NCI-H748 (cell line): ENCODE data around the gene DGKI.

Experiments
- DNase-seq: peaks from one replicate; lab custom pipeline; 2025; ENCODE audit not compliant: unreplicated experiment; lab: John Stamatoyannopoulos, UW

DGKI gene

DNA sequence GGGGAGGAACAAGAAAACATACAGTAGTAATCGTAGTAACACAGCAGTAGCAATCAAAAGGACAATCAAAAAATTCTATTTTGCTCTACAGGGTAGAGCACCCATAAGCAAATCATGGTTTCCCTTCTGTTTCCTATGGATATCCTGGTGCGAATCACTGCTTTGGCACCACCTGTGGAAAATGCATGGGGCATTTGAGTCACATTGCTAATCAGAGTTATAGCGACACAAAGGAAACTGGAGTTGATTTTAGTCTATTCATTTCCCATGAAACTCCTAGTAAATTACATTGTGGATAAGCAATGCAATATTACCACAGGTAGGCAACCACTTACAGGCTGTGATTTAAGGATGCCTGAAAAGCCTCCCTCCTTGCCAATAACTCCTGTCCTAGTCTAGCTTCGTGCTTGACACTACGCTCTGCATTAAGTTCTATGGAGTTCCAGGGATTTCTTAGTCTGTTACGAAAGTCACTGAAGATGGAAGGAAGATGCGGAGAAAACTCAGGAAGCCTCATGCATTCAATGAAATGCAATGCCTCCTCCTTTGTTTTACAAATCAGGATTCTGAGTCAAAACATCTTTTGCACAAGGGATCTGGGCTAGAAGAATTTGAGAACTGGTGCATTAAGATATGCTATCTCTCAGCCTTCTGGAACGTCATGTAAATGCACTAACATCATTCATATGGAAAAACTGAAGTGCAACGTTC, 188.4 kb downstream of the DGKI start:
- no peak for DNase-seq

GRCh38 chr7:137657476-137658189, 189.1 kb downstream of the DGKI start:
- DNase-seq, result no peak

GRCh38 chr7:137656850-137657232, 189.9 kb downstream of the DGKI start:
- no peak for DNase-seq

DNA sequence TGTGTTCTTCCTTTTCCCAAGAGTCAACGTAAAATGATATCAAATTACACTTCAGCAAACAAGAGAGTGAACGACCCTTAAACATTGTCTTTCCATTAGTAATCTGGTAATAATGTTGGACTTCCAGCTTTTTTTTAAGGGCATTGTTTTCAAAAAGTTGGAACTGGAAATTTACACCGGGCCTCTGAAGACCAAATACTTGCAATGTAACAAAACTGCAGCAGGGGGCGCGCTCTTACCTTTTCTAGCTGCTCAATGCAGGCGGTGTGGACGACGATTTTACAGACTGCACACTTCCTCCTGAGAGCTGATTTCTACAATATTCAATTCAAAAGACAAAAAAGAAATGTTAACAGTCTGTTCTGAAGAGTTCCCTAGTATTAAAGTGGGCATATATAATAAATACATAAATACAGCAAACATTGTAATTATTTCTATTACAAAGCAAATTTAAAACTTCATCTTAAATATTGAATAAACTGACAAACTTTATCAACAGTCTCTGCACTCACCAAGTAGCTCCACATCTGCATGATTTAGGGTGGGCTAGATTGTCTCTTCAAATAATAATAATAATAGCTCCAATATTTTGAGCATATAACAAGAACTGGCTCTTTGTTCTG, 190.4 kb downstream of the DGKI start:
- peak; percentile 73 for DNase-seq

DNA sequence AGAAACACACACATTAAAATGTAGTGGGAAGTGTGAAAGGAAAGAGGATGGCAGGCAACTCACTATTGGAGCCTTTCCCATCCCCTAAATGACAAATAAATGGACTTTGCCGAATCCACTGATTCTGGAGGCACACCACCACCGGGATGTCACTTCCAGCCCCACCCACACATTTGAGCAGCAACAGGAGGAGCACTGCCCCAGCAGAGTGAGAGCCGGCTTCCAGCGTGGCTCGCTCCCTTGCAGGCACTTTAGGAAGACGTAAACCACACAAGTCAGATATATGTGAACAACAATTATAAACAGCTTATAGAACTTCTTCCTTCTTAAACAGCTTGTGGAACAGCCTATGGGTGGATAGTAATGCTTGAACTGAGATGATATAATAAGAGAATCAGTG, 191.0 kb downstream of the DGKI start:
- no peak for DNase-seq

GRCh38 chr7:137652721-137653120, 194.1 kb downstream of the DGKI start:
- DNase-seq, result no peak

- no peak for DNase-seq
Observed at GRCh38 chr7:137647905-137648565, 198.7 kb downstream of the DGKI start.

GRCh38 chr7:137642472-137642871, 204.3 kb downstream of the DGKI start:
- peak; percentile 24 for DNase-seq

GRCh38 chr7:137642031-137642430, 204.7 kb downstream of the DGKI start:
- DNase-seq, result no peak

DNA sequence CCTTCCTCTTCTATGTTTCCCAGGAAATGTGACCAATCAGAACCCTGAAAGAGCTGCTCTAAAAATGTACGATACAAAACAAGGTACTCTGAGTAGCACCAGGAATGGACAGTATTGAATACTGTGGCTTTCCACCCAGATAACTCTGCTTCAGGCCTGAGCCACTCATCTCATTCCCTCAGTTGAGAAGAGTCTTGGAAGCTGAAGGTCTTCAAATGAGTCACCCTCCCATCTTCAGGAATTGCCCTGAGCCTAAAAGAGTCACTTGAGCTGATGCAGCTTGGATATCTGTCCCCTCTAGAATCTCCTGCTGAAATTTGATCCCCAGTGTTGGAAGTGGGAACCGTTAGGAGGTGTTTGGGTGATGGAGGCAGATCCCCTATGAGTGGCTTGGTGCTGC, 210.4 kb downstream of the DGKI start:
- no peak for DNase-seq

DNA sequence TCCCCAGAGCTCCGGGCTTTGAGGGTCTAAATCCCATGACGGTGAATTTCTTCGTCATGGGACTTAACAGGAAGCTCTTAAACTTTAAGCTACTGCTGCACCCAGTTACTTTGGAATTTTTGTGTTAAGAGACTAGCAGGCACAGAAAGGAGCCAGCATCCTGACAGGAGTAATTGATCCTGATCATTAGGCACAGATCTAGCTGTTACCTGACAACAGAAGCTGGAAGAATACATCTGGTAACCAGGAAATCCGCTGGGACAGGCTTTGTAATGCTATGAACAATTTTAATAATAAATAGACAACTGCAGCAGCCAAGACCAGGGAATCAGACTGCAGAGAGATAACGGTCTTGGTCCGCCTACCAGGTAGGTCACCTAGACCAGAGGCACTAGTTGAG, 210.9 kb downstream of the DGKI start:
- no peak for DNase-seq

DNA sequence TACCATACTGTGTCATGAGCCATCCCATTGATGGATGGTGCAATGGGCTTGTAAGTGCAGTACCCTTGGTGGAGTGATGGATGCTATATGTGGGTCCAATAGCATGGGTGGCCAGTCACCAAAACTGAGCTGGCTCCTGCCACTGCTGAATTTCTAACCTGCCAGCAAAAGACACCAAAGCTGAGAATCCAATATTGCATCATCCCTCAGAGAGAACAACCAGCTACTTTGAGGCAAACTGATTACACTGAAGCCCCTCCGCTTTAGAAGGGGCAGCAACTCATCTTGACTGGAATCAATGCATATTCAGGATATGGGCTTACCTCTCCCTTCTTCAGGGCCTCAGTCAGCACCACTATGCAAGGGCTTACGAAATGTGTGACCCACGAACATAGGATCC, 211.6 kb downstream of the DGKI start:
- no peak for DNase-seq

DNA sequence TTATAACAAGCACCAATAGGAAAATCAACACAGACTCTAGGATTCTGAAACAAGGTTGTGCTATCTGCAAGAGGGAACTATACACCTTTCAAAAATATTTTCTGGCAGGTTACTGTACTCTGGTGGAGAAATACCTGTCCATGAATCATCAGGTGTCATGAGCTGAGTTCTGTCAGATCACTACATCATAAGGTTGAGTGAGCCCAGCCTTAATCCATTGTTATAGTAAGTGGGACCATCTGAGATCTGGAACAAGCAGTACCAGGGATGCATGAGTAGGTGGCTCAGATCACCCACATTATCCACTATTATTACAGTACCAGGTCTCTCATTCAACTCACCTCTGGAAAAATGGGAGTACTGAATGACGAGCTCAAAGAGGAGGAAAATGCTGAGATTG, 212.4 kb downstream of the DGKI start:
- no peak for DNase-seq

DNA sequence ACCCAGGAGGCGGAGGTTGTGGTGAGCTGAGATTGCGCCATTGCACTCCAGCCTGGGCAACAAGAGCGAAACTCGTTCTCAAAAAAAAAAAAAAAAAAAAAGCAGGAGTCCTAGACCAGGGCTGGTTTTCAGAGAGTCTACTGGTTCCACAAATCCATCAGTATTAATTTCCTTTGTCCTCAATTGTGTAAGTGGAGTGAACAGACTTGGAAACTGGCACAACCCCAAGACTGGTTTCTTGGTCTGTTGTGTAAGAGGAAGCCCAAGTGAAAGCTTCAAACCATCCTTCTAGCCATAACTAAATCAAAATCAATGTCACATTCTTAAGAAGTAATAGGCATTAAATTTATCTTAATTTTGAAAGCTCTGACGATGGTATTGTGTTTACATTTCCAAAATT, 213.6 kb downstream of the DGKI start:
- DNase-seq, result no peak

GRCh38 chr7:137628216-137628615, 218.6 kb downstream of the DGKI start:
- peak; percentile 42 for DNase-seq

DNA sequence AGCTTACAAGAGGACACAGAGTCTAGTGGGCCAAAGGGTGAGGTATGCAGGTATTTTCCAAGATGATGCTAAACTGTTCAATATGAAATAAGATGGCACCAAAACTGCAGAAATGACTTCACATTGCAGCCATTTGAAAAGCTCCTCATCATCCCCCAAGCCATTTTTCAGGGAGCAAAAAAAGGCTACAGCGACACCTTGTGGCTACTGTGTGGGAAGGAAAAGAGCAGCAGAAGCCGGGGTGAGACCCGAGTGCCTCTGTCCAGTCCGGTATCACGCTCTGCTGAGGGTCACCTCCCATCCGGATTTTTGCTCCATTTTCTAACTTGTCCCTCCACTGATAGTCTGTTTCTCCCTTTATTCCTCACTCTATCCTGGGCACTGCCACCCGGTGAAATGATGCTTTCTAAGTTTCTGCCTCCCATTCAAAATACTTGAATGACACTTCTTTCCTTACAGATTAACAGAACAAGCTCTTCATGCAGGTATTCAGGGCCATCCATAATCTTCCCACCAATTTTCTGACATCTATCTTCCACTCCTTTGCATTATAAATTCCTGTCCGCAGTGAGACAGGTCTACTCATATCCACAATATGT, 220.2 kb downstream of the DGKI start:
- DNase-seq, result peak; percentile 40

DNA sequence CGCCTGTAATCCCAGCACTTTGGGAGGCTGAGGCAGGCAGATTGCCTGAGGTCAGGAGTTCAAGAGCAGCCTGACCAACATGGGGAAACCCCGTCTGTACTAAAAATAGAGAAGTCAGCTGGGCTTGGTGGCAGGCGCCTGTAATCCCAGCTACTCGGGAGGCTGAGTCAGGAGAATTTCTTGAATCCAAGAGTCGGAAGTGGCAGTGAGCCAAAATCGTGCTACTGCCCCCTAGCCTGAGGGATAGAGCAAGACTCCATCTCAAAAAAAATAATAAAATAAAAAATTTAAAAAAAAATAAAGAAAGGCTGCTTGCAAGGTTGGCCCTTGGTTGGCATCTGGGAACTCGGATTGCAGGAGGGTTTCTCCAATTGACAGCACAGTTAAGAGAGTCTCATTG, 221.6 kb downstream of the DGKI start:
- DNase-seq, result no peak

DNA sequence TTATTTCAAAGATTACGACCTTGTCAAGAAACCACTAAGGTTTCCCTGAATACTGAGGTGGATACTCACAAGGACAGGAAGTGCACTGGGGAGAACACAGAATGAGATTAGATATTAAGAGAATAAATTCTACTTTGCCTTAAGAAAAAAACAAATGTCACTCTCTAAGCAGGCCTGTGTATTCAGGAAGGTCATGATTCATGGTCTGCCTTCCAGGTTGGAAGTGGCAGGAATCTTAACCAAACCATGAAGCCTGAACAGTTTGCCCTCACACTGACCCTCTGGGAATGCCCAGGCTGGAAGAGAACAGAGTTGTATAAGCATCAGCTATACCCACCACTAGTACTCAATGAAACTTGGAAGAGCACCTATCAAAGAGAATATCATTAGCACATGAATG, 227.6 kb downstream of the DGKI start:
- no peak for DNase-seq

- DNase-seq, result no peak
Observed at GRCh38 chr7:137618748-137619147, 228.0 kb downstream of the DGKI start.

GRCh38 chr7:137613006-137613525, 233.7 kb downstream of the DGKI start:
- no peak for DNase-seq

GRCh38 chr7:137611606-137612005, 235.2 kb downstream of the DGKI start:
- no peak for DNase-seq
